KBM-7 (cell line): ENCODE measurements around the gene HOXB4.

Source experiments
- DNase-seq: peaks from one replicate; pipeline ENCODE4 v3.0.0-alpha.2; 2015
- in situ Hi-C: fragments of 300-500 bp; cut with MboI; formaldehyde crosslinking; loops from 2 replicates; pipeline ENCODE4 v1.14.3; 2020; ENCODE audit warnings: low sequenced_read_pairs, low pct_unique_long_range_greater_than_20kb, mixed read lengths

HOXB4 gene

GRCh38 chr17:48552466-48553189 is 25.5 kb downstream of the HOXB4 start:
- in situ Hi-C loops = no loop called here

GRCh38 chr17:48551596-48552465 is 26.3 kb downstream of the HOXB4 start:
- no peak for DNase-seq
- in situ Hi-C loops = no loop called here

More at GRCh38 chr17:48552466-48553189, 25.5 kb downstream of the HOXB4 start:
- DNase-seq = no peak

GRCh38 chr17:48551214-48551555 is 27.0 kb downstream of the HOXB4 start:
- DNase-seq = no peak
- in situ Hi-C loops = no loop called here

GRCh38 chr17:48550502-48551213 is 27.5 kb downstream of the HOXB4 start:
- in situ Hi-C loops = no loop called here
- no peak for DNase-seq

- no peak for DNase-seq
- in situ Hi-C loops = no loop called here
Measured at GRCh38 chr17:48549914-48550501, 28.1 kb downstream of the HOXB4 start.

GRCh38 chr17:48549281-48549630 is 28.9 kb downstream of the HOXB4 start:
- in situ Hi-C loops = no loop called here
- no peak for DNase-seq

- in situ Hi-C loops = no loop called here
- DNase-seq = no peak
Measured at GRCh38 chr17:48548523-48549280, 29.4 kb downstream of the HOXB4 start.

- in situ Hi-C loops = no loop called here
- DNase-seq = no peak
Measured at GRCh38 chr17:48547808-48548522, 30.2 kb downstream of the HOXB4 start.

GRCh38 chr17:48546924-48547807 is 31.0 kb downstream of the HOXB4 start:
- in situ Hi-C loops = no loop called here
- peak; percentile 90 for DNase-seq

- no peak for DNase-seq
- in situ Hi-C loops = no loop called here
Measured at GRCh38 chr17:48546137-48546923, 31.8 kb downstream of the HOXB4 start.

- DNase-seq = no peak
- in situ Hi-C loops = no loop called here
Measured at GRCh38 chr17:48545539-48545938, 32.6 kb downstream of the HOXB4 start.

- in situ Hi-C loops = no loop called here
- no peak for DNase-seq
Measured at GRCh38 chr17:48545022-48545375, 33.2 kb downstream of the HOXB4 start, which contains the start of gene HOXB2. Gene HOXB2, minus strand, starts transcription at chr17:48545109. Its CDS starts 198 bp downstream, at chr17:48544911.

- DNase-seq = peak; percentile 63
- in situ Hi-C loops = no loop called here
Measured at GRCh38 chr17:48544349-48545021, 33.7 kb downstream of the HOXB4 start.

GRCh38 chr17:48543854-48544348 is 34.2 kb downstream of the HOXB4 start:
- peak; percentile 53 for DNase-seq
- in situ Hi-C loops = no loop called here

GRCh38 chr17:48543107-48543853 is 34.9 kb downstream of the HOXB4 start:
- in situ Hi-C loops = no loop called here
- DNase-seq = peak; percentile 62
